Thoracic aorta (tissue), 2 donors: ENCODE results near the gene MACROD1. TPM values are rescaled to one million over a fixed set of nuclear protein-coding genes. Genes with fewer than 3 reads are reported as not detected.

Source experiments
- ATAC-seq: fragments of 150-250 bp; one replicate; pipeline ENCODE4 v1.8.0; 2017; ENCODE audit warnings: low read depth; ENCODE audit not compliant: insufficient number of reproducible peaks, low FRiP score
- DNase-seq: peaks from one replicate; pipeline ENCODE4 v3.0.0-alpha.2; 2020; ENCODE audit warnings: low spot score
- H3K27ac ChIP-seq, 2 donors: fragments of 200-600 bp; sonication (generic); 1 replicate in 1 of 2; 2 replicates in 1 of 2; pipeline ENCODE4 v1.5.1; 2016; ENCODE audit warnings: mild to moderate bottlenecking in 2 of 2, moderate library complexity in 2 of 2
- H3K27me3 ChIP-seq: fragments of 200-600 bp; sonication (generic); replicated peaks from 2 replicates; pipeline ENCODE4 v1.6.0; 2016; ENCODE audit warnings: mild to moderate bottlenecking; ENCODE audit not compliant: insufficient read depth
- H3K36me3 ChIP-seq: fragments of 200-600 bp; sonication (generic); one replicate; pipeline ENCODE4 v1.5.1; 2016
- H3K4me1 ChIP-seq, 2 donors: fragments of 200-600 bp; sonication (generic); 1 replicate in 1 of 2; 2 replicates in 1 of 2; pipeline versions ENCODE4 v1.5.1 to v1.6.0; 2016; ENCODE audit warnings: low read depth in 2 of 2, mild to moderate bottlenecking in 1 of 2; ENCODE audit not compliant: control insufficient read depth in 1 of 2
- H3K4me3 ChIP-seq: fragments of 200-600 bp; sonication (generic); 2 replicates; pipeline ENCODE4 v1.5.1; 2016; ENCODE audit warnings: mild to moderate bottlenecking
- H3K9me3 ChIP-seq: fragments of 200-600 bp; sonication (generic); 2 replicates; pipeline ENCODE4 v1.5.1; 2016
- total RNA-seq, 2 donors: library from RNA; depleted of rRNA; stranded (reverse); fragments of >200 nt; gene quantifications; one replicate each; pipeline versions ENCODE4 v1.1.0 to v1.2.3, GENCODE V29; 2016
- TF ChIP-seq, protein P1 (sequence below): fragments of 200-600 bp; sonication (generic); IDR thresholded peaks from one replicate; pipeline ENCODE4 v1.5.1; 2019; ENCODE audit warnings: antibody characterized with exemption

MACROD1 gene
- total RNA-seq, 2 donors from 2014 or later: 15.8 to 17.6 TPM

DNA sequence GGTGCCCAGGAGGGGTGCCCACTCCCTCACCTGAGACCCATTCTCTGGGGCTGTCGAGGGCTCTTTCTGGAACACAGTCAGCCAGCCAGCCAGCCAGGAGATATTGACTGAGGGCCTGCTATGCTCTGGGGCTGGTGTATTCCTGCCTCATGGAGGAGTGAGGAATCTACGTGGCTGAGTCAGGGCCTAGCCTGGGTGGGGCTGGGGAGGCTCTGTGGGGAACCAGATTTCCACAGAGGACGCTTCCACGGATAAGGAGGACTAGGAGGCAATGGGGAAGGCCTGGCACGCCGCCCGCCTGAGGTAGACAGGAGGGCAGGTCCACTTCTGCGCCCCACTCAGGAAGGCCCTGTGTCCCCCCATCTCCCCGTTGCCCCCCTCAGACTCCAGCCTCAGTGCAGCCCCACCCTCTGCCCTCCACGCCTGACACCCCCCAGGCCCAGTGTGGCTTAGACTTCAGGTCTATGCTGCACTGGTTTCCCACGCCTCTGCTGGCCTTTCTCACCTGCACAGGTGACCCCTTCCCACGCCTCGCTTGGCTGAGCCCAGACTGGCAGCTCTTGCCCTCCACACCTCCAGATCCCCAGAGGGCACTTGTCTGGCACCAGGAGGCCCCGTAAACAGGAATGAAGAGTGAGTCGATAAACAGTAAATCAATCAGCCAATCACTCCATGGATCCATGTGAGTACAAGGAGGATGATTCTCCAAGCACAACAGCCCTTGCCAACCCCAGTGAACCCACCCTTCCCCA, 37.5 kb downstream of the MACROD1 start:
- no peaks in the 10 kb centered on the region for H3K9me3 ChIP-seq
- H3K4me1 ChIP-seq: no peaks in the 10 kb centered on the region
- H3K27me3 ChIP-seq: no peaks in the 10 kb centered on the region
- H3K27ac ChIP-seq: no peak overlapping the region
- TF ChIP-seq, protein P1, sequence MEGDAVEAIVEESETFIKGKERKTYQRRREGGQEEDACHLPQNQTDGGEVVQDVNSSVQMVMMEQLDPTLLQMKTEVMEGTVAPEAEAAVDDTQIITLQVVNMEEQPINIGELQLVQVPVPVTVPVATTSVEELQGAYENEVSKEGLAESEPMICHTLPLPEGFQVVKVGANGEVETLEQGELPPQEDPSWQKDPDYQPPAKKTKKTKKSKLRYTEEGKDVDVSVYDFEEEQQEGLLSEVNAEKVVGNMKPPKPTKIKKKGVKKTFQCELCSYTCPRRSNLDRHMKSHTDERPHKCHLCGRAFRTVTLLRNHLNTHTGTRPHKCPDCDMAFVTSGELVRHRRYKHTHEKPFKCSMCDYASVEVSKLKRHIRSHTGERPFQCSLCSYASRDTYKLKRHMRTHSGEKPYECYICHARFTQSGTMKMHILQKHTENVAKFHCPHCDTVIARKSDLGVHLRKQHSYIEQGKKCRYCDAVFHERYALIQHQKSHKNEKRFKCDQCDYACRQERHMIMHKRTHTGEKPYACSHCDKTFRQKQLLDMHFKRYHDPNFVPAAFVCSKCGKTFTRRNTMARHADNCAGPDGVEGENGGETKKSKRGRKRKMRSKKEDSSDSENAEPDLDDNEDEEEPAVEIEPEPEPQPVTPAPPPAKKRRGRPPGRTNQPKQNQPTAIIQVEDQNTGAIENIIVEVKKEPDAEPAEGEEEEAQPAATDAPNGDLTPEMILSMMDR: no peak
- ATAC-seq: no peak
- H3K4me3 ChIP-seq: no peak overlapping the region
- H3K36me3 ChIP-seq: no peaks in the 10 kb centered on the region
- no peak for DNase-seq

GRCh38 chr11:64127267-64128072, 38.4 kb downstream of the MACROD1 start:
- no peak for ATAC-seq
- DNase-seq: no peak
- Histone ChIP-seq H3K9me3 (no peaks in the 10 kb centered on the region), H3K27me3 (no peaks in the 10 kb centered on the region), H3K4me1 (peaks cover 0 to 6% of the 10 kb centered on the region in 2 donors), H3K4me3 (no peak overlapping the region), H3K27ac (no peak overlapping the region), H3K36me3 (no peaks in the 10 kb centered on the region)
- TF ChIP-seq, protein P1: no peak

GRCh38 chr11:64126796-64127195, 39.1 kb downstream of the MACROD1 start:
- TF ChIP-seq, protein P1: no peak
- no peak overlapping the region for H3K27ac ChIP-seq
- no peaks in the 10 kb centered on the region for H3K36me3 ChIP-seq
- no peaks in the 10 kb centered on the region for H3K9me3 ChIP-seq
- no peaks in the 10 kb centered on the region for H3K27me3 ChIP-seq
- H3K4me1 ChIP-seq: peaks cover 0 to 6% of the 10 kb centered on the region in 2 donors
- ATAC-seq: no peak
- H3K4me3 ChIP-seq: no peak overlapping the region
- no peak for DNase-seq

GRCh38 chr11:64126371-64126770, 39.5 kb downstream of the MACROD1 start:
- Histone ChIP-seq H3K9me3 (no peaks in the 10 kb centered on the region), H3K4me3 (no peak overlapping the region), H3K27ac (no peak overlapping the region), H3K4me1 (peaks cover 0 to 6% of the 10 kb centered on the region in 2 donors), H3K36me3 (no peaks in the 10 kb centered on the region), H3K27me3 (no peaks in the 10 kb centered on the region)
- ATAC-seq (no peak), DNase-seq (no peak)
- TF ChIP-seq, protein P1: no peak

DNA sequence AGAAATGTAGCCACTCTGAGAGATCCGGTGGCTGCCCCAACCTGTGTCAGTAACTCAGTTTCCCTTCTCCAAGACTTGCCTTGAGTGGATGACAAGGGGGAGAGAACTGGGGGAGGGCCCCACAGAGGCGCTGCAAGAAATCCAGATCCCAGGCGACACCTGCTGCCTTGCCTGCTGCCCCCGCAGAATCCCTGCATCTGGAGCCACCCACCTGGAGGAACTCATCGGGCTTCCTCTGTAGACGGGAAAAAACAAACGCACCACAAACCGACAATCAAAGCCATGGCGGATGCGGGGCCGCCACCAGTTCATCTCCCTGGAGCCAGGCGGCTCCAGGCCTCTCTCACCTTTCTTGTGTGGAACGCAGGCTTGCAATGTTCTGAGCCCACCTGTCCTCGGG, 40.2 kb downstream of the MACROD1 start:
- H3K27ac ChIP-seq: no peak overlapping the region
- DNase-seq (no peak), ATAC-seq (no peak)
- TF ChIP-seq, protein P1: no peak
- H3K9me3 ChIP-seq: no peaks in the 10 kb centered on the region
- peaks cover 0 to 6% of the 10 kb centered on the region in 2 donors for H3K4me1 ChIP-seq
- no peaks in the 10 kb centered on the region for H3K27me3 ChIP-seq
- no peaks in the 10 kb centered on the region for H3K36me3 ChIP-seq
- H3K4me3 ChIP-seq: no peak overlapping the region
